IMR-90 (cell line): ENCODE results near the gene KHK. TPM values are rescaled to one million over a fixed set of nuclear protein-coding genes. Genes with fewer than 3 reads are reported as not detected.

ENCODE experiments used
- ATAC-seq: fragments of 200-7000 bp; cut with Tn5 transposase; 2 replicates; pipeline ENCODE4 v1.9.1; 2020; ENCODE audit warnings: low read depth, mild to moderate bottlenecking, moderate library complexity
- BruUV-seq: library from RNA; stranded (reverse); fragments of 400-500 nt; replicated peaks from 2 replicates; lab custom pipeline; 2021; lab: Mats Ljungman, UMichigan
- CTCF ChIA-PET: fragments of 300-600 bp; formaldehyde crosslinking; extraction: SDS; loops from one replicate; lab custom pipeline; 2021; ENCODE audit warnings: antibody characterized with exemption; lab: Yijun Ruan, JAX
- POLR2A ChIA-PET: fragments of 300-600 bp; sonication (Branson Sonifier 250); formaldehyde crosslinking; loops from one replicate; lab custom pipeline; 2022; ENCODE audit warnings: antibody characterized with exemption; ENCODE audit not compliant: unreplicated experiment; lab: Charles Lee
- DNase-seq: peaks from one replicate; pipeline ENCODE4 v3.0.0; 2013
- H2AFZ ChIP-seq: replicated peaks from 2 replicates; pipeline ENCODE3; 2013; ENCODE audit warnings: low read length, mild to moderate bottlenecking; ENCODE audit not compliant: poor library complexity
- H2AK5ac ChIP-seq: 2 replicates; pipeline ENCODE4 v1.6.1; 2013; ENCODE audit warnings: low read depth, low read length, inconsistent platforms
- H2AK9ac ChIP-seq: replicated peaks from 2 replicates; pipeline ENCODE3; 2013; ENCODE audit warnings: mild to moderate bottlenecking, low read depth, low read length, moderate library complexity; ENCODE audit not compliant: poor library complexity
- H2BK120ac ChIP-seq: 2 replicates; pipeline ENCODE4 v1.6.1; 2013; ENCODE audit warnings: low read depth, low read length, inconsistent platforms
- H2BK15ac ChIP-seq: 3 replicates; pipeline ENCODE4 v1.6.1; 2013; ENCODE audit warnings: low read depth, low read length, inconsistent platforms
- H2BK20ac ChIP-seq: 2 replicates; pipeline ENCODE4 v1.6.1; 2013; ENCODE audit warnings: low read depth, mild to moderate bottlenecking, inconsistent platforms, low read length, moderate library complexity
- H2BK5ac ChIP-seq: 2 replicates; pipeline ENCODE4 v1.6.1; 2013; ENCODE audit warnings: mild to moderate bottlenecking, low read depth, low read length, inconsistent platforms; ENCODE audit not compliant: poor library complexity, severe bottlenecking
- H3K14ac ChIP-seq: replicated peaks from 2 replicates; pipeline ENCODE4 v1.6.1; 2013; ENCODE audit warnings: low read depth, low read length, inconsistent platforms
- H3K18ac ChIP-seq: 2 replicates; pipeline ENCODE4 v1.6.1; 2013; ENCODE audit warnings: low read depth, low read length, control low read depth
- H3K23ac ChIP-seq: 2 replicates; pipeline ENCODE4 v1.6.1; 2013; ENCODE audit warnings: low read depth, low read length, inconsistent platforms
- H3K27ac ChIP-seq: 2 replicates; pipeline ENCODE4 v1.5.1; 2013; ENCODE audit warnings: mild to moderate bottlenecking, control low read depth, low read length; ENCODE audit not compliant: insufficient read depth
- H3K27me3 ChIP-seq: 2 replicates; pipeline ENCODE4 v1.6.1; 2013; ENCODE audit warnings: low read length; ENCODE audit not compliant: control insufficient read depth, insufficient read depth
- H3K36me3 ChIP-seq: 2 replicates; pipeline ENCODE4 v1.6.1; 2013; ENCODE audit warnings: low read length, mixed read lengths; ENCODE audit not compliant: control insufficient read depth, insufficient read depth
- H3K4ac ChIP-seq: 2 replicates; pipeline ENCODE4 v1.6.1; 2013; ENCODE audit warnings: low read depth, low read length, inconsistent platforms
- H3K4me1 ChIP-seq: 2 replicates; pipeline ENCODE4 v1.6.1; 2013; ENCODE audit warnings: low read length, mixed read lengths; ENCODE audit not compliant: control insufficient read depth, insufficient read depth
- H3K4me2 ChIP-seq: 2 replicates; pipeline ENCODE4 v1.6.1; 2013; ENCODE audit warnings: low read depth, mild to moderate bottlenecking, control low read depth, low read length, moderate library complexity
- H3K4me3 ChIP-seq: 2 replicates; pipeline ENCODE4 v1.5.1; 2013; ENCODE audit warnings: low read depth, mild to moderate bottlenecking, control low read depth, low read length, moderate library complexity; ENCODE audit not compliant: insufficient read depth
- H3K56ac ChIP-seq: 2 replicates; pipeline ENCODE4 v1.6.1; 2013; ENCODE audit warnings: low read length, inconsistent platforms; ENCODE audit not compliant: insufficient read depth; ENCODE audit errors: extremely low read depth
- H3K79me1 ChIP-seq, 2 experiments: 2 replicates each; pipeline ENCODE4 v1.6.1; 2013; ENCODE audit warnings: low read length in 2 of 2, inconsistent platforms in 1 of 2, low read depth in 1 of 2
- H3K9ac ChIP-seq: 2 replicates; pipeline ENCODE4 v1.6.1; 2013; ENCODE audit warnings: low read depth, low read length, control low read depth
- H3K9me1 ChIP-seq: 2 replicates; pipeline ENCODE4 v1.6.1; 2013; ENCODE audit warnings: low read length, inconsistent platforms; ENCODE audit not compliant: insufficient read depth
- H3K9me3 ChIP-seq: 2 replicates; pipeline ENCODE4 v1.6.1; 2013; ENCODE audit warnings: low read length; ENCODE audit not compliant: control insufficient read depth, insufficient read depth
- H4K20me1 ChIP-seq: 2 replicates; pipeline ENCODE4 v1.6.1; 2013; ENCODE audit warnings: low read length, inconsistent platforms; ENCODE audit not compliant: insufficient read depth
- H4K5ac ChIP-seq: 2 replicates; pipeline ENCODE4 v1.6.1; 2013; ENCODE audit warnings: mild to moderate bottlenecking, low read depth, low read length, control low read depth
- H4K8ac ChIP-seq, 2 experiments: 2 replicates each; pipeline ENCODE4 v1.6.1; 2013; ENCODE audit warnings: low read depth in 2 of 2, low read length in 2 of 2, control low read depth in 1 of 2, inconsistent platforms in 1 of 2
- H4K91ac ChIP-seq: 2 replicates; pipeline ENCODE4 v1.6.1; 2013; ENCODE audit warnings: low read depth, low read length, inconsistent platforms; ENCODE audit not compliant: insufficient read depth
- CTCF ChIP-seq: conservative IDR thresholded peaks from 2 replicates; pipeline ENCODE4 v1.5.1; 2012; ENCODE audit warnings: mild to moderate bottlenecking, low read depth, low read length, improper control_type of control experiment
- WGBS, 2 experiments: methylation state at CpG; one replicate each; pipeline versions ENCODE4 v1.1.5 to v1.1.7; 2013; ENCODE audit warnings: missing lambda C conversion rate in 2 of 2; ENCODE audit not compliant: insufficient read length in 1 of 2; ENCODE audit errors: extremely low coverage in 2 of 2; 5-methylcytosine and 5-hydroxymethylcytosine counted together
- dilution Hi-C: fragments of 300-500 bp; cut with HindIII; formaldehyde crosslinking; loops from one replicate; pipeline ENCODE4 v1.14.3; 2018; ENCODE audit warnings: low sequenced_read_pairs; ENCODE audit not compliant: unreplicated experiment
- in situ Hi-C: fragments of 300-500 bp; cut with MboI; formaldehyde crosslinking; loops from 3 replicates; pipeline ENCODE4 v1.14.3; 2019; ENCODE audit warnings: low sequenced_read_pairs, inconsistent platforms, mixed read lengths
- intact Hi-C: fragments of 100-400 bp; cut with micrococcal nuclease; formaldehyde crosslinking; loops from 2 replicates; pipeline ENCODE4 v1.10.0; 2022
- polyA plus RNA-seq, 3 experiments: library from polyadenylated mRNA; depleted of rRNA; stranded (reverse); fragments of >200 nt; gene quantifications; 2 replicates each; pipeline ENCODE4 v1.2.3, GENCODE V29; 2012; ENCODE audit warnings: low replicate concordance in 1 of 3
- total RNA-seq: library from RNA; depleted of rRNA; stranded (reverse); fragments of >200 nt; gene quantifications from 2 replicates; pipeline ENCODE4 v1.2.3, GENCODE V29; 2012

Gene KHK
- total and polyA plus RNA-seq, 2 of the 4 experiments (the other 2 are of a cell fraction), result 0.72 to 0.82 TPM

- Histone ChIP-seq H4K8ac (no peak overlapping the region), H2BK20ac (no peak overlapping the region), H3K23ac (no peak overlapping the region), H3K27ac (no peak overlapping the region), H4K5ac (no peak overlapping the region), H3K4me2 (no peak overlapping the region), H3K27me3 (peaks cover 33% of the 10 kb centered on the region), H2BK5ac (no peak overlapping the region), H2AFZ (no peak overlapping the region), H3K79me1 (no peaks in the 10 kb centered on the region), H2AK5ac (no peak overlapping the region), H3K9me3 (peaks cover 6% of the 10 kb centered on the region; the same call in 1 of the 2 replicates), H3K9me1 (0 out of 2 replicates have a peak, but pooled peaks cover 4% of the 10 kb centered on the region), H2BK15ac (no peak overlapping the region), H3K18ac (no peak overlapping the region), H3K9ac (no peak overlapping the region), H3K4ac (no peak overlapping the region), H4K20me1 (peaks cover 1% of the 10 kb centered on the region), H2BK120ac (no peak overlapping the region), H3K36me3 (peaks cover 7% of the 10 kb centered on the region; the same call in 1 of the 2 replicates), H2AK9ac (no peak overlapping the region), H3K4me1 (peaks cover 1% of the 10 kb centered on the region; the same call in 1 of the 2 replicates), H3K14ac (no peak overlapping the region), H3K56ac (no peak overlapping the region), H3K4me3 (no peak overlapping the region), H4K91ac (no peak overlapping the region)
- dilution Hi-C loops, result no loop called here
- 100% methylated on average over 1 of the region's 3 CpGs; no CpG with 5 or more reads in 1 of the 2 experiments for WGBS, 2 experiments
- ChIA-PET POLR2A (no interaction called here), CTCF (interaction anchor here (1.4 kb wide), 1 partner anchor 9 kb away, joined by 9 read pairs; no protein-coding TSS in a partner anchor)
- in situ Hi-C loops, result no loop called here
- intact Hi-C loops, result no loop called here
- DNase-seq (no peak), ATAC-seq (no peak)
- TF ChIP-seq CTCF, result no peak
- BruUV-seq, result no TSS peak
Observed at GRCh38 chr2:27125104-27125503, 38.5 kb downstream of the KHK start.
